ENCODE data around the gene WARS2.

WARS2 gene

DNA sequence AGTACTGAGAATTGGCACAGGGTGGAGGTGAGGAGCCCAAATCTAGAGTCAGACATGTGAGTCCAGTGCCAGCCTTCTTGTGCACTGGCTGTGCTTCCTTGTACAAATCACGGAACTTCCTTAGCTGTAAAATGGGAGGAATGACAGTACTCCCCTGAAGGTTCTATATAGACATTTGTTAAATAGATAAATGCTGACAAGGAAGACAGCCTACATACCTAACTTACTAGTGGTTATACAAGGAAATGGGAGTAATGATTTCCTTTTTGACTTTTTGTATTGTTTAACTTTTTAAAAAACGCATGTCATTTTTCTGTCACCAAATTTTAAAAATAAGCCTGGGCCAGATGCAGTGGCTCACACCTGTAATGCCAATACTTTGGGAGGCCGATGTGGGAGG is 50.2 kb downstream of the WARS2 start:
- WGBS, 2 experiments (ENCODE audit: insufficient coverage in 2 of 2) = 100% methylated on average over 2 of the region's 3 CpGs; no CpG with 5 or more reads in 1 of the 2 experiments
- Histone ChIP-seq H3K9me3 (ENCODE audit: control insufficient read depth, low read length) (no peaks in the 10 kb centered on the region), H3K4me1 (ENCODE audit: control insufficient read depth, insufficient read depth, low read length, poor library complexity, severe bottlenecking) (no peaks in the 10 kb centered on the region), H3K36me3 (ENCODE audit: control insufficient read depth, insufficient read depth, low read length) (no peaks in the 10 kb centered on the region), H3K4me3 (ENCODE audit: extremely low read depth, insufficient read depth, low read length, poor library complexity, severe bottlenecking) (no peak overlapping the region), H3K27ac (ENCODE audit: low read depth, low read length, severe bottlenecking) (no peak overlapping the region)

GRCh38 chr1:119086830-119087229 is 53.6 kb downstream of the WARS2 start:
- Histone ChIP-seq H3K4me1 (ENCODE audit: control insufficient read depth, insufficient read depth, low read length, poor library complexity, severe bottlenecking) (no peaks in the 10 kb centered on the region), H3K4me3 (ENCODE audit: extremely low read depth, insufficient read depth, low read length, poor library complexity, severe bottlenecking) (no peak overlapping the region), H3K27ac (ENCODE audit: low read depth, low read length, severe bottlenecking) (no peak overlapping the region), H3K9me3 (ENCODE audit: control insufficient read depth, low read length) (no peaks in the 10 kb centered on the region), H3K36me3 (ENCODE audit: control insufficient read depth, insufficient read depth, low read length) (no peaks in the 10 kb centered on the region)
- 80% methylated on average over 1 of the region's 2 CpGs for WGBS, 2 experiments (ENCODE audit: insufficient coverage in 2 of 2)

DNA sequence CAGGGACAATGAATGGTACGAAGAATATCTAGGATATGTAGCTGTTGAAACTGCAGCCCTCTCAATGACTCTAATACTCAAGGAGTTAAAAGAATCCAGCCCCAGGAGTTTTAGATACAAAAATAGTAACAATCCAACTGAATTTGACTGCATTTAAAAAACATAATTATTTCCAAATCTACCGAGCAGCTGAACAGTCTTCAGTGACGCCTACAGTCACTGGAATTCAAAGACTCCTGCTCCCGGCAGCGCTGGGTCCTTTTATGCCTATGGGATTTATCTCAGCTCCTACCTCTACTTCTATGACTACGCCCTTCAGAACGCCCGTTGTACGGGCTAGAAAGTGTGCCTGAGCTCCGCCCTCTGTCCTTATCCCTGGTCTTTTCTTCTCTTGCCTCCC is 55.7 kb downstream of the WARS2 start:
- H3K4me3 ChIP-seq (ENCODE audit: extremely low read depth, insufficient read depth, low read length, poor library complexity, severe bottlenecking) = no peak overlapping the region
- no peaks in the 10 kb centered on the region for H3K36me3 ChIP-seq (ENCODE audit: control insufficient read depth, insufficient read depth, low read length)
- H3K4me1 ChIP-seq (ENCODE audit: control insufficient read depth, insufficient read depth, low read length, poor library complexity, severe bottlenecking) = peaks cover 9% of the 10 kb centered on the region
- no peaks in the 10 kb centered on the region for H3K9me3 ChIP-seq (ENCODE audit: control insufficient read depth, low read length)
- 91 to 95% methylated on average over 7 to 10 of the region's 10 CpGs for WGBS, 2 experiments (ENCODE audit: insufficient coverage in 2 of 2)
- no peak overlapping the region for H3K27ac ChIP-seq (ENCODE audit: low read depth, low read length, severe bottlenecking)

GRCh38 chr1:119083980-119084379 is 56.5 kb downstream of the WARS2 start:
- H3K9me3 ChIP-seq (ENCODE audit: control insufficient read depth, low read length) = no peaks in the 10 kb centered on the region
- 80 to 100% methylated on average over 1 to 2 of the region's 6 CpGs for WGBS, 2 experiments (ENCODE audit: insufficient coverage in 2 of 2)

DNA sequence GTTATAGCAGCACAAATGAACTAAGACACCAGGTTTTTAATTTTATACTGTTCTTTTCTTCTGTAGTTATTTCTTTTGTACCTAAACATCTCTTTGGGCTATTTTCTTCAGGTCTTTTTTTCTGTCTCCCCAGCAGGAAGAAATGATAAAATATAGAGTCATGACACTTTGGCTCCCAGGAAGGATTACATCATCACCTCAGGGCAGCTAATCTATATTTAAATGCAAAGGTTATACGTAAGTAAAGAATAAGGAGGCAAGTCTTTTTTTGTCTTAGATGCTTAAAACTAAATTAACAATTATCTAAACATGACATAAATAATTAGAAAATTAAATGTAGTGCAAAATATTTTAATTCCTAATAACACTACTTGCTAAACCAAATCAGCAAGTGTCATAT is 57.0 kb downstream of the WARS2 start:
- no CpG with 5 or more reads among the region's 1 CpG for WGBS, 2 experiments (ENCODE audit: insufficient coverage in 2 of 2)
- H3K27ac ChIP-seq (ENCODE audit: low read depth, low read length, severe bottlenecking) = no peak overlapping the region
- H3K36me3 ChIP-seq (ENCODE audit: control insufficient read depth, insufficient read depth, low read length) = no peaks in the 10 kb centered on the region
- no peak overlapping the region for H3K4me3 ChIP-seq (ENCODE audit: extremely low read depth, insufficient read depth, low read length, poor library complexity, severe bottlenecking)
- H3K9me3 ChIP-seq (ENCODE audit: control insufficient read depth, low read length) = no peaks in the 10 kb centered on the region
- H3K4me1 ChIP-seq (ENCODE audit: control insufficient read depth, insufficient read depth, low read length, poor library complexity, severe bottlenecking) = peaks cover 15% of the 10 kb centered on the region

More at GRCh38 chr1:119083980-119084379, 56.5 kb downstream of the WARS2 start:
- H3K4me3 ChIP-seq (ENCODE audit: extremely low read depth, insufficient read depth, low read length, poor library complexity, severe bottlenecking) = no peak overlapping the region
- H3K4me1 ChIP-seq (ENCODE audit: control insufficient read depth, insufficient read depth, low read length, poor library complexity, severe bottlenecking) = peaks cover 15% of the 10 kb centered on the region
- H3K36me3 ChIP-seq (ENCODE audit: control insufficient read depth, insufficient read depth, low read length) = no peaks in the 10 kb centered on the region
- H3K27ac ChIP-seq (ENCODE audit: low read depth, low read length, severe bottlenecking) = no peak overlapping the region

- peaks cover 15% of the 10 kb centered on the region for H3K4me1 ChIP-seq (ENCODE audit: control insufficient read depth, insufficient read depth, low read length, poor library complexity, severe bottlenecking)
- no peak overlapping the region for H3K27ac ChIP-seq (ENCODE audit: low read depth, low read length, severe bottlenecking)
- H3K9me3 ChIP-seq (ENCODE audit: control insufficient read depth, low read length) = no peaks in the 10 kb centered on the region
- WGBS, 2 experiments (ENCODE audit: insufficient coverage in 2 of 2) = 81 to 90% methylated on average over 3 of the region's 3 CpGs
- no peaks in the 10 kb centered on the region for H3K36me3 ChIP-seq (ENCODE audit: control insufficient read depth, insufficient read depth, low read length)
- no peak overlapping the region for H3K4me3 ChIP-seq (ENCODE audit: extremely low read depth, insufficient read depth, low read length, poor library complexity, severe bottlenecking)
These were observed 58.8 kb downstream of the WARS2 start for GRCh38 chr1:119081700-119082099.

GRCh38 chr1:119081267-119081666 is 59.2 kb downstream of the WARS2 start:
- Histone ChIP-seq H3K4me1 (ENCODE audit: control insufficient read depth, insufficient read depth, low read length, poor library complexity, severe bottlenecking) (peaks cover 15% of the 10 kb centered on the region), H3K9me3 (ENCODE audit: control insufficient read depth, low read length) (no peaks in the 10 kb centered on the region), H3K36me3 (ENCODE audit: control insufficient read depth, insufficient read depth, low read length) (no peaks in the 10 kb centered on the region), H3K4me3 (ENCODE audit: extremely low read depth, insufficient read depth, low read length, poor library complexity, severe bottlenecking) (no peak overlapping the region), H3K27ac (ENCODE audit: low read depth, low read length, severe bottlenecking) (peak overlapping the region; percentile 72)

DNA sequence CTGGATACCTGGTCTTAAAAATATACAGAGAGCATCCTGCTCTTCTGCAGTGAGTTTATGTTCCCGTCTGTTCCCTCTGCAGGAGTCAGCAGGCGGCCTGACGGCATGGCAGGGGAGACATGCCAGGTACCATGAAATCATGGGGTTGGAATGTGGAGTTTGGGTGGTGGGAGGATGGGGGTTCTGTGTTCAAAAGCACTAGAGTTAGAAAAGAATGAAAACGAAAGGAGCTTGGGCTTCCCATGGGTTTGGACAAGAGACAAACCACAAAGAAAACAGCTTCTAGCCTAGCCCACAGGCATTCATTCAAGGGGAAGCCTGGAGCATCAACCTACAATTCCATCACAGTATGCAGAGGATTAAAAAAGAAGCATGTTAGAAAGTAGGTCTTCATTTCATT is 59.9 kb downstream of the WARS2 start:
- Histone ChIP-seq H3K27ac (ENCODE audit: low read depth, low read length, severe bottlenecking) (peak overlapping the region; percentile 72), H3K9me3 (ENCODE audit: control insufficient read depth, low read length) (no peaks in the 10 kb centered on the region), H3K36me3 (ENCODE audit: control insufficient read depth, insufficient read depth, low read length) (no peaks in the 10 kb centered on the region), H3K4me3 (ENCODE audit: extremely low read depth, insufficient read depth, low read length, poor library complexity, severe bottlenecking) (no peak overlapping the region), H3K4me1 (ENCODE audit: control insufficient read depth, insufficient read depth, low read length, poor library complexity, severe bottlenecking) (peaks cover 15% of the 10 kb centered on the region)
- 22 to 38% methylated on average over 3 of the region's 4 CpGs for WGBS, 2 experiments (ENCODE audit: insufficient coverage in 2 of 2)

- Histone ChIP-seq H3K36me3 (ENCODE audit: control insufficient read depth, insufficient read depth, low read length) (no peaks in the 10 kb centered on the region), H3K27ac (ENCODE audit: low read depth, low read length, severe bottlenecking) (peak overlapping the region; percentile 70), H3K4me3 (ENCODE audit: extremely low read depth, insufficient read depth, low read length, poor library complexity, severe bottlenecking) (no peak overlapping the region), H3K4me1 (ENCODE audit: control insufficient read depth, insufficient read depth, low read length, poor library complexity, severe bottlenecking) (peaks cover 15% of the 10 kb centered on the region), H3K9me3 (ENCODE audit: control insufficient read depth, low read length) (no peaks in the 10 kb centered on the region)
- WGBS, 2 experiments (ENCODE audit: insufficient coverage in 2 of 2) = 100% methylated on average over 1 of the region's 1 CpG
These were observed 60.6 kb downstream of the WARS2 start for GRCh38 chr1:119079881-119080280.

DNA sequence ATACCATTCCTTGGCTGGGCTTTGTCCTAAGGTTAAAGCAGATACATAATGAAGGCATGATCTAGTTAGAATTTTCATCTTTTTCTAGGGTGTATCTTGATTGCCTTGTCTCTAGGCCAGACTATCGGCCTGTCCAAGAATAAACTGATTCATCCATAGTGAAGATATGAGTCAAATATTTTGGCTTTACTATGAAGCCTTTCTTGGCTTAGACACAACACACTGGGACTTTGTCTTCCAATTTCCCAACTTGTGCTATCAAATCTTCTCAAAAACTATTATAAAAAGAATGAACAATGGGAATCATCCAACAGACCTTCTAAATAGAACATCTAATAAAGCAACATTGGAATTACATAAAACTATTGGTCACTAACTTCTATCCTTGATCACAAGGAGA is 64.8 kb downstream of the WARS2 start:
- no CpG with 5 or more reads among the region's 1 CpG for WGBS, 2 experiments (ENCODE audit: insufficient coverage in 2 of 2)

GRCh38 chr1:119071321-119071720 is 69.1 kb downstream of the WARS2 start:
- no peak overlapping the region for H3K4me3 ChIP-seq (ENCODE audit: extremely low read depth, insufficient read depth, low read length, poor library complexity, severe bottlenecking)
- H3K36me3 ChIP-seq (ENCODE audit: control insufficient read depth, insufficient read depth, low read length) = no peaks in the 10 kb centered on the region
- H3K27ac ChIP-seq (ENCODE audit: low read depth, low read length, severe bottlenecking) = no peak overlapping the region
- no peaks in the 10 kb centered on the region for H3K9me3 ChIP-seq (ENCODE audit: control insufficient read depth, low read length)
- WGBS, 2 experiments (ENCODE audit: insufficient coverage in 2 of 2) = 95% methylated on average over 2 of the region's 3 CpGs; no CpG with 5 or more reads in 1 of the 2 experiments
- no peaks in the 10 kb centered on the region for H3K4me1 ChIP-seq (ENCODE audit: control insufficient read depth, insufficient read depth, low read length, poor library complexity, severe bottlenecking)

More for the DNA sequence above, 64.8 kb downstream of the WARS2 start:
- no peaks in the 10 kb centered on the region for H3K9me3 ChIP-seq (ENCODE audit: control insufficient read depth, low read length)
- H3K4me1 ChIP-seq (ENCODE audit: control insufficient read depth, insufficient read depth, low read length, poor library complexity, severe bottlenecking) = peaks cover 8% of the 10 kb centered on the region
- no peak overlapping the region for H3K27ac ChIP-seq (ENCODE audit: low read depth, low read length, severe bottlenecking)
- no peak overlapping the region for H3K4me3 ChIP-seq (ENCODE audit: extremely low read depth, insufficient read depth, low read length, poor library complexity, severe bottlenecking)
- no peaks in the 10 kb centered on the region for H3K36me3 ChIP-seq (ENCODE audit: control insufficient read depth, insufficient read depth, low read length)

Data from mesodermal cell (in vitro differentiated cells).